ENCODE data around the gene GIN1.

Gene GIN1

DNA sequence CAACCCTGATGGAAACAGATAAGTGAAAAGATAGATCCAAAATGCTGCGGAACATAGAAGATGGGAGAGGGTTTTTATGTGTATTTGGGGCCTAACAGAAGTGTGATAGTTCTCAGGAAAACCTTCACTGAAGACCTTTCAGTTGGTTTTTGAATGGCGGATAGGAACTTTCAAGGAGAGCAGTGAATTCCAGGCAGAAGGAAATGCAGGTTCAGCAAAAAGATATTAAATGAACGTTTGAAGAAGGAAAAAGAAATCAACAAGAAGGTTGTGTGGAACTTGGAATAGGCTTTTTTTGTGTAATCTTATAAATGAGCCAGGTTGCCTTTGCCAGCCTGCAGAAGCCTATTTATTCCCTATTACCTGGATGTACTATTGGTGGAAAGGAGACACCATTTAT is 2.3 kb upstream of the GIN1 start:
- no peak for TF ChIP-seq CTCF (IDR thresholded peaks at IDR 0.05; ENCODE audit: insufficient read depth, low read depth, low read length, missing control alignments)
- no peak overlapping the region for H3K4me3 ChIP-seq (ENCODE audit: low read length)
- no peak for DNase-seq (ENCODE audit: low read depth)

DNA sequence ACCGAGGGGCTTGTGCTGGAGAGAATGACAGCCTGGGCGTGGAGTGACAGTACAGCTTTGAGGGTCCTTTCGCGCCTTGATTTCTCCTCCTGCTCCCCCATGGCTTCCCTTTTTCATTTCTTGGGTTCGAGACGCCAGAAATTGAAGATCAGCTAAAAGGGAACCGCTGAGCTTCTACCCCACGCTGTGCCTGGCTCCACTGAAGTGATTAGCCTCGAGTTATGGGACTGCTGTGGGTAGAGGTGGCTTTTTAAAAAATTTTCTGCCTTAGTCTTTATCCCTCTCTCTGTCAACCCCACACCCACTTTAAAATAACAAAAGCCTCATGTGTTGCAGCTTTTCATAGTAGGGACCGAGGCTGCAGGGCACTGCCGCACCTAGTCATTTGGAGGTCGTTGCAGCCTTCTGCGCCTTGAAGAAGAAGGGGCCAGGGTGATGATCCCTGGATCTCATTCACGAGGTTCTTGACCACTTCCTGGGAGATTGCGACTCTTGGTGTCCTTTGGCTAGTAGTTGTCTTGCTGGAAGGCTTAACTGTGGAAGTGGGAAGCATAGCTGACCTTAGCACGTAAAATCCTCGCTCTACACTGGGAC is 766 bp upstream of the GIN1 start:
- TF ChIP-seq CTCF (IDR thresholded peaks at IDR 0.05; ENCODE audit: insufficient read depth, low read depth, low read length, missing control alignments), result no peak
- peak; percentile 17 for DNase-seq (ENCODE audit: low read depth)
- peak overlapping the region; percentile 96 for H3K4me3 ChIP-seq (ENCODE audit: low read length)

- no peak for DNase-seq (ENCODE audit: low read depth)
- peak overlapping the region; percentile 96 for H3K4me3 ChIP-seq (ENCODE audit: low read length)
- no peak for TF ChIP-seq CTCF (IDR thresholded peaks at IDR 0.05; ENCODE audit: insufficient read depth, low read depth, low read length, missing control alignments)
Observed at GRCh38 chr5:103119070-103119764, 721 bp downstream of the GIN1 start.

GRCh38 chr5:103117471-103117991 is 2.4 kb downstream of the GIN1 start:
- H3K4me3 ChIP-seq (ENCODE audit: low read length), result no peak overlapping the region
- no peak for DNase-seq (ENCODE audit: low read depth)
- no peak for TF ChIP-seq CTCF (IDR thresholded peaks at IDR 0.05; ENCODE audit: insufficient read depth, low read depth, low read length, missing control alignments)

GRCh38 chr5:103114440-103114839 is 5.5 kb downstream of the GIN1 start:
- no peak for DNase-seq (ENCODE audit: low read depth)
- no peak for TF ChIP-seq CTCF (IDR thresholded peaks at IDR 0.05; ENCODE audit: insufficient read depth, low read depth, low read length, missing control alignments)
- H3K4me3 ChIP-seq (ENCODE audit: low read length), result no peak overlapping the region

- no peak for DNase-seq (ENCODE audit: low read depth)
- no peak for TF ChIP-seq CTCF (IDR thresholded peaks at IDR 0.05; ENCODE audit: insufficient read depth, low read depth, low read length, missing control alignments)
- no peak overlapping the region for H3K4me3 ChIP-seq (ENCODE audit: low read length)
Observed at GRCh38 chr5:103112910-103113309, 7.0 kb downstream of the GIN1 start.

All from epithelial cell of esophagus (primary cell).